H9 (cell line): ENCODE data around the gene S100A7A. TPM values are rescaled to one million over a fixed set of nuclear protein-coding genes. Genes with fewer than 3 reads are reported as not detected.

Source experiments
- DNase-seq: peaks from one replicate; pipeline ENCODE4 v3.0.0-alpha.2; 2017
- H2AFZ ChIP-seq: one replicate; pipeline ENCODE4 v1.6.1; 2013; ENCODE audit warnings: mild to moderate bottlenecking, low read length, control low read depth, moderate library complexity
- H2AK5ac ChIP-seq: 2 replicates; pipeline ENCODE4 v1.6.1; 2013; ENCODE audit warnings: low read length, control low read depth, mixed read lengths; ENCODE audit not compliant: insufficient read length
- H2BK120ac ChIP-seq: one replicate; pipeline ENCODE4 v1.6.1; 2013; ENCODE audit warnings: low read depth, mild to moderate bottlenecking, low read length, control low read depth, inconsistent platforms; ENCODE audit not compliant: poor library complexity, severe bottlenecking
- H2BK12ac ChIP-seq: 2 replicates; pipeline ENCODE4 v1.6.1; 2013; ENCODE audit warnings: low read length, control low read depth, mixed read lengths, low read depth; ENCODE audit not compliant: insufficient read length
- H2BK15ac ChIP-seq: 2 replicates; pipeline ENCODE4 v1.6.1; 2013; ENCODE audit warnings: low read depth, low read length, control low read depth
- H2BK20ac ChIP-seq: one replicate; pipeline ENCODE4 v1.6.1; 2013; ENCODE audit warnings: low read depth, mild to moderate bottlenecking, low read length, control low read depth, inconsistent platforms; ENCODE audit not compliant: poor library complexity, severe bottlenecking
- H2BK5ac ChIP-seq: 2 replicates; pipeline ENCODE4 v1.6.1; 2013; ENCODE audit warnings: low read length, control low read depth, mixed read lengths; ENCODE audit not compliant: insufficient read length
- H3K14ac ChIP-seq: 2 replicates; pipeline ENCODE4 v1.6.1; 2013; ENCODE audit warnings: low read length, control low read depth; ENCODE audit not compliant: insufficient read depth
- H3K18ac ChIP-seq: 2 replicates; pipeline ENCODE4 v1.6.1; 2013; ENCODE audit warnings: low read depth, mild to moderate bottlenecking, mixed read lengths, low read length, control low read depth; ENCODE audit not compliant: insufficient read length
- H3K23ac ChIP-seq: 2 replicates; pipeline ENCODE4 v1.6.1; 2013; ENCODE audit warnings: low read length, control low read depth, mixed read lengths, low read depth; ENCODE audit not compliant: insufficient read length
- H3K23me2 ChIP-seq: 2 replicates; pipeline ENCODE4 v1.6.1; 2013; ENCODE audit warnings: low read depth, mild to moderate bottlenecking, mixed read lengths, low read length, control low read depth; ENCODE audit not compliant: insufficient read length, poor library complexity, severe bottlenecking
- H3K27ac ChIP-seq: 2 replicates; pipeline ENCODE4 v1.5.1; 2013; ENCODE audit warnings: low read length, control low read depth, mixed read lengths, low read depth; ENCODE audit not compliant: insufficient read length
- H3K27me3 ChIP-seq: 2 replicates; pipeline ENCODE4 v1.6.1; 2013; ENCODE audit warnings: low read length, control low read depth, inconsistent platforms; ENCODE audit not compliant: insufficient read depth
- H3K4ac ChIP-seq: 2 replicates; pipeline ENCODE4 v1.6.1; 2013; ENCODE audit warnings: low read depth, mild to moderate bottlenecking, control low read depth, inconsistent platforms, low read length, moderate library complexity
- H3K4me1 ChIP-seq: 2 replicates; pipeline ENCODE4 v1.6.1; 2013; ENCODE audit warnings: low read length, control low read depth, inconsistent platforms; ENCODE audit not compliant: insufficient read depth
- H3K4me2 ChIP-seq: 2 replicates; pipeline ENCODE4 v1.6.1; 2013; ENCODE audit warnings: low read length, control low read depth, mixed read lengths; ENCODE audit not compliant: insufficient read length, insufficient read depth
- H3K56ac ChIP-seq: 2 replicates; pipeline ENCODE4 v1.6.1; 2013; ENCODE audit warnings: low read depth, mild to moderate bottlenecking, mixed read lengths, low read length, control low read depth; ENCODE audit not compliant: insufficient read length
- H3K79me1 ChIP-seq: 2 replicates; pipeline ENCODE4 v1.6.1; 2013; ENCODE audit warnings: low read depth, mild to moderate bottlenecking, moderate library complexity, low read length, control low read depth, inconsistent platforms; ENCODE audit not compliant: insufficient read depth, poor library complexity, severe bottlenecking
- H3K79me2 ChIP-seq: 2 replicates; pipeline ENCODE4 v1.6.1; 2013; ENCODE audit warnings: low read length, control low read depth, inconsistent platforms; ENCODE audit not compliant: insufficient read depth
- H3K9ac ChIP-seq: 2 replicates; pipeline ENCODE4 v1.6.1; 2013; ENCODE audit warnings: low read length, control low read depth, mixed read lengths; ENCODE audit not compliant: insufficient read length; ENCODE audit errors: extremely low read depth
- H3K9me3 ChIP-seq: one replicate; pipeline ENCODE4 v1.6.1; 2013; ENCODE audit warnings: low read depth, low read length, inconsistent platforms; ENCODE audit not compliant: control insufficient read depth
- H3T11ph ChIP-seq: one replicate; pipeline ENCODE4 v1.6.1; 2013; ENCODE audit warnings: mild to moderate bottlenecking, low read length, control low read depth, inconsistent platforms
- H4K20me1 ChIP-seq: one replicate; pipeline ENCODE4 v1.6.1; 2013; ENCODE audit not compliant: control insufficient read depth, insufficient read length, insufficient read depth
- H4K5ac ChIP-seq: 2 replicates; pipeline ENCODE4 v1.6.1; 2013; ENCODE audit warnings: low read depth, mild to moderate bottlenecking, mixed read lengths, low read length, control low read depth; ENCODE audit not compliant: insufficient read length
- H4K8ac ChIP-seq: replicated peaks from 2 replicates; pipeline ENCODE4 v1.6.1; 2013; ENCODE audit warnings: low read length, control low read depth, mixed read lengths, low read depth; ENCODE audit not compliant: insufficient read length
- H4K91ac ChIP-seq: 2 replicates; pipeline ENCODE4 v1.6.1; 2013; ENCODE audit warnings: low read depth, mild to moderate bottlenecking, moderate library complexity, mixed read lengths, low read length, control low read depth; ENCODE audit not compliant: insufficient read length
- H3K27ac Mint-ChIP-seq, 3 experiments: 2 replicates in 2 of 3; 3 replicates in 1 of 3; pipeline ENCODE4 v1.8.0; 2020 to 2021; ENCODE audit warnings: mixed read lengths in 3 of 3, mild to moderate bottlenecking in 1 of 3, moderate library complexity in 1 of 3
- H3K27me3 Mint-ChIP-seq: 2 replicates; pipeline ENCODE4 v1.8.0; 2021; ENCODE audit warnings: low read depth, mild to moderate bottlenecking, moderate library complexity, mixed read lengths
- H3K36me3 Mint-ChIP-seq, 3 experiments: 2 replicates in 2 of 3; 3 replicates in 1 of 3; pipeline ENCODE4 v1.8.0; 2020 to 2021; ENCODE audit warnings: low read depth in 3 of 3, mixed read lengths in 3 of 3; ENCODE audit not compliant: insufficient read depth in 1 of 3
- H3K4me1 Mint-ChIP-seq, 2 experiments: 2 replicates each; pipeline ENCODE4 v1.8.0; 2020; ENCODE audit warnings: mixed read lengths in 2 of 2
- H3K4me3 Mint-ChIP-seq, 2 experiments: 2 replicates in 1 of 2; 3 replicates in 1 of 2; pipeline ENCODE4 v1.8.0; 2020 to 2021; ENCODE audit warnings: mild to moderate bottlenecking in 2 of 2, mixed read lengths in 2 of 2, moderate library complexity in 1 of 2
- H3K9me3 Mint-ChIP-seq, 2 experiments: 2 replicates in 1 of 2; 3 replicates in 1 of 2; pipeline ENCODE4 v1.8.0; 2020; ENCODE audit warnings: mild to moderate bottlenecking in 2 of 2, mixed read lengths in 2 of 2, moderate library complexity in 1 of 2
- CTCF ChIP-seq: fragments of 200-600 bp; sonication (generic); conservative IDR thresholded peaks from 3 replicates; pipeline ENCODE4 v1.8.0; 2021; ENCODE audit warnings: antibody characterized with exemption, mild to moderate bottlenecking
- WGBS: extraction: QIAGEN DNeasy Blood & Tissue Kit; methylation state at CpG from one replicate; pipeline ENCODE4 v1.1.7; 2013; ENCODE audit warnings: missing lambda C conversion rate, low lambda C conversion rate, mixed read lengths; ENCODE audit not compliant: insufficient read length; ENCODE audit errors: extremely low coverage; 5-methylcytosine and 5-hydroxymethylcytosine counted together
- total RNA-seq: library from RNA; stranded (reverse); gene quantifications from 2 replicates; pipeline ENCODE4 v1.2.1, GENCODE V29; 2021

Gene S100A7A
- total RNA-seq, 1 experiment from 2014 or later = not detected

- Histone ChIP-seq H3K79me2 (no peaks in the 10 kb centered on the region), H3K4me2 (no peak overlapping the region), H2BK5ac (no peak overlapping the region), H3K14ac (no peak overlapping the region), H2BK120ac (no peak overlapping the region), H3K79me1 (no peaks in the 10 kb centered on the region), H3K56ac (no peak overlapping the region), H3K18ac (no peak overlapping the region), H3K4me1 (no peaks in the 10 kb centered on the region), H2AFZ (no peak overlapping the region), H2BK20ac (no peak overlapping the region), H3K23me2 (no peaks in the 10 kb centered on the region), H4K8ac (no peak overlapping the region), H3K4ac (no peak overlapping the region), H4K91ac (no peak overlapping the region), H3T11ph (no peak overlapping the region), H2AK5ac (no peak overlapping the region), H3K23ac (no peak overlapping the region), H2BK12ac (no peak overlapping the region), H4K20me1 (no peaks in the 10 kb centered on the region), H4K5ac (no peak overlapping the region), H3K27me3 (no peaks in the 10 kb centered on the region; the same call in 1 of the 2 replicates), H2BK15ac (no peak overlapping the region), H3K27ac (no peak overlapping the region), H3K9me3 (no peaks in the 10 kb centered on the region), H3K9ac (no peak overlapping the region)
- TF ChIP-seq CTCF = no peak
- DNase-seq = no peak
- WGBS = no CpG with 5 or more reads among the region's 2 CpGs
- Mint-ChIP-seq H3K27ac (no peak overlapping the region), H3K9me3 (peaks cover 0 to 3% of the 10 kb centered on the region in 2 experiments; a peak in 1 of 5 replicates), H3K36me3 (no peaks in the 10 kb centered on the region), H3K4me1 (no peaks in the 10 kb centered on the region), H3K27me3 (peaks cover 7% of the 10 kb centered on the region), H3K4me3 (no peak overlapping the region)
These were observed 13.8 kb downstream of the S100A7A start for GRCh38 chr1:153430166-153430553.
